Activated T-cell treated with anti-CD3 and anti-CD28 coated beads, Interleukin-2, amount 50 U/mL, for 24 hours (primary cell): ENCODE measurements around the gene CXCR3.
"Not testable (repeated sequence)": the region's sequence is repeated elsewhere in the genome, so short reads cannot be mapped to it uniquely, and the experiment has no call there.

Source experiments
- DNase-seq: peaks from one replicate; pipeline ENCODE4 v3.0.0-alpha.2; 2020
- H3K27ac Mint-ChIP-seq: 2 replicates; pipeline ENCODE4 v1.8.0; 2020; ENCODE audit warnings: mild to moderate bottlenecking, mixed read lengths
- H3K27me3 Mint-ChIP-seq: 2 replicates; pipeline ENCODE4 v1.8.0; 2020; ENCODE audit warnings: mixed read lengths
- H3K36me3 Mint-ChIP-seq: 2 replicates; pipeline ENCODE4 v1.8.0; 2020; ENCODE audit warnings: low read depth, mixed read lengths
- H3K4me1 Mint-ChIP-seq: 2 replicates; pipeline ENCODE4 v1.8.0; 2020; ENCODE audit warnings: low read depth, mixed read lengths
- H3K4me3 Mint-ChIP-seq: 2 replicates; pipeline ENCODE4 v1.8.0; 2020; ENCODE audit warnings: mild to moderate bottlenecking, moderate library complexity, mixed read lengths
- H3K9me3 Mint-ChIP-seq: 2 replicates; pipeline ENCODE4 v1.8.0; 2020; ENCODE audit warnings: mixed read lengths

CXCR3 gene

GRCh38 chrX:71653344-71653743, 35.0 kb upstream of the CXCR3 start:
- Mint-ChIP-seq H3K27me3 (peaks cover 43% of the 10 kb centered on the region), H3K27ac (no peak overlapping the region)

GRCh38 chrX:71652405-71652804, 34.1 kb upstream of the CXCR3 start:
- no peaks in the 10 kb centered on the region for H3K36me3 Mint-ChIP-seq
- H3K27me3 Mint-ChIP-seq = peaks cover 38% of the 10 kb centered on the region
- H3K4me3 Mint-ChIP-seq = no peak overlapping the region
- DNase-seq = no peak
- peaks cover 20% of the 10 kb centered on the region for H3K4me1 Mint-ChIP-seq
- H3K9me3 Mint-ChIP-seq = no peaks in the 10 kb centered on the region
- no peak overlapping the region for H3K27ac Mint-ChIP-seq

More at GRCh38 chrX:71653344-71653743, 35.0 kb upstream of the CXCR3 start:
- H3K4me3 Mint-ChIP-seq = no peak overlapping the region
- no peaks in the 10 kb centered on the region for H3K9me3 Mint-ChIP-seq
- H3K4me1 Mint-ChIP-seq = peaks cover 20% of the 10 kb centered on the region
- H3K36me3 Mint-ChIP-seq = no peaks in the 10 kb centered on the region
- no peak for DNase-seq

- no peak overlapping the region for H3K27ac Mint-ChIP-seq
- no peak for DNase-seq
These were observed 32.1 kb upstream of the CXCR3 start for GRCh38 chrX:71650333-71650969.

GRCh38 chrX:71644406-71644805, 26.1 kb upstream of the CXCR3 start:
- H3K27ac Mint-ChIP-seq, H3K4me3 Mint-ChIP-seq, DNase-seq, H3K9me3 Mint-ChIP-seq, H3K4me1 Mint-ChIP-seq, H3K36me3 Mint-ChIP-seq: not testable (repeated sequence)
- H3K27me3 Mint-ChIP-seq = peaks cover 15% of the 10 kb centered on the region

More at GRCh38 chrX:71650333-71650969, 32.1 kb upstream of the CXCR3 start:
- Mint-ChIP-seq H3K27me3 (peaks cover 23% of the 10 kb centered on the region), H3K4me1 (peaks cover 20% of the 10 kb centered on the region), H3K36me3 (no peaks in the 10 kb centered on the region), H3K4me3 (no peak overlapping the region), H3K9me3 (no peaks in the 10 kb centered on the region)

GRCh38 chrX:71640002-71640401, 21.7 kb upstream of the CXCR3 start:
- Mint-ChIP-seq H3K4me1 (peaks cover 17% of the 10 kb centered on the region), H3K27ac (no peak overlapping the region), H3K9me3 (no peaks in the 10 kb centered on the region), H3K27me3 (peaks cover 9% of the 10 kb centered on the region), H3K36me3 (no peaks in the 10 kb centered on the region), H3K4me3 (no peak overlapping the region)
- DNase-seq = no peak

- peaks cover 17% of the 10 kb centered on the region for H3K4me1 Mint-ChIP-seq
- no peak overlapping the region for H3K4me3 Mint-ChIP-seq
These were observed 20.1 kb upstream of the CXCR3 start for GRCh38 chrX:71638409-71638808.

GRCh38 chrX:71637848-71638247, 19.5 kb upstream of the CXCR3 start:
- H3K4me1 Mint-ChIP-seq = peaks cover 17% of the 10 kb centered on the region
- H3K27ac Mint-ChIP-seq = no peak overlapping the region
- peaks cover 5% of the 10 kb centered on the region for H3K27me3 Mint-ChIP-seq
- DNase-seq = no peak
- H3K4me3 Mint-ChIP-seq = no peak overlapping the region
- H3K36me3 Mint-ChIP-seq = no peaks in the 10 kb centered on the region
- no peaks in the 10 kb centered on the region for H3K9me3 Mint-ChIP-seq

More at GRCh38 chrX:71638409-71638808, 20.1 kb upstream of the CXCR3 start:
- no peak overlapping the region for H3K27ac Mint-ChIP-seq
- no peaks in the 10 kb centered on the region for H3K36me3 Mint-ChIP-seq
- no peak for DNase-seq
- peaks cover 9% of the 10 kb centered on the region for H3K27me3 Mint-ChIP-seq
- H3K9me3 Mint-ChIP-seq = no peaks in the 10 kb centered on the region

GRCh38 chrX:71637253-71637618, 18.9 kb upstream of the CXCR3 start:
- H3K4me3 Mint-ChIP-seq = no peak overlapping the region
- no peaks in the 10 kb centered on the region for H3K9me3 Mint-ChIP-seq

GRCh38 chrX:71636438-71637252, 18.3 kb upstream of the CXCR3 start:
- Mint-ChIP-seq H3K4me3 (no peak overlapping the region), H3K9me3 (no peaks in the 10 kb centered on the region), H3K36me3 (no peaks in the 10 kb centered on the region), H3K27ac (peak overlapping the region; percentile 68), H3K27me3 (peaks cover 6% of the 10 kb centered on the region), H3K4me1 (peaks cover 17% of the 10 kb centered on the region)
- DNase-seq = no peak

More at GRCh38 chrX:71637253-71637618, 18.9 kb upstream of the CXCR3 start:
- Mint-ChIP-seq H3K27ac (peak overlapping the region; percentile 68), H3K36me3 (no peaks in the 10 kb centered on the region), H3K27me3 (peaks cover 6% of the 10 kb centered on the region), H3K4me1 (peaks cover 17% of the 10 kb centered on the region)
- DNase-seq = no peak

GRCh38 chrX:71634366-71634765, 16.1 kb upstream of the CXCR3 start:
- Mint-ChIP-seq H3K4me3 (no peak overlapping the region), H3K27ac (no peak overlapping the region), H3K9me3 (no peaks in the 10 kb centered on the region), H3K4me1 (peaks cover 17% of the 10 kb centered on the region), H3K27me3 (peaks cover 6% of the 10 kb centered on the region), H3K36me3 (no peaks in the 10 kb centered on the region)
- DNase-seq = no peak

GRCh38 chrX:71632923-71633657, 14.8 kb upstream of the CXCR3 start:
- no peak for DNase-seq
- Mint-ChIP-seq H3K4me3 (no peak overlapping the region), H3K27me3 (peaks cover 9% of the 10 kb centered on the region), H3K4me1 (peaks cover 19% of the 10 kb centered on the region), H3K9me3 (no peaks in the 10 kb centered on the region), H3K36me3 (no peaks in the 10 kb centered on the region), H3K27ac (no peak overlapping the region)

GRCh38 chrX:71629467-71629866, 11.2 kb upstream of the CXCR3 start:
- peaks cover 10% of the 10 kb centered on the region for H3K4me1 Mint-ChIP-seq
- H3K9me3 Mint-ChIP-seq = no peaks in the 10 kb centered on the region
- peaks cover 16% of the 10 kb centered on the region for H3K27me3 Mint-ChIP-seq
- no peak overlapping the region for H3K27ac Mint-ChIP-seq
- DNase-seq = no peak
- no peak overlapping the region for H3K4me3 Mint-ChIP-seq
- H3K36me3 Mint-ChIP-seq = no peaks in the 10 kb centered on the region

GRCh38 chrX:71627588-71628404, 9.5 kb upstream of the CXCR3 start:
- Mint-ChIP-seq H3K36me3 (peaks cover under 1% of the 10 kb centered on the region), H3K9me3 (no peaks in the 10 kb centered on the region), H3K27ac (no peak overlapping the region), H3K4me3 (no peak overlapping the region), H3K4me1 (peaks cover 26% of the 10 kb centered on the region), H3K27me3 (peaks cover 21% of the 10 kb centered on the region)
- peak; percentile 17 for DNase-seq

GRCh38 chrX:71626576-71626975, 8.3 kb upstream of the CXCR3 start:
- Mint-ChIP-seq H3K27me3 (peaks cover 20% of the 10 kb centered on the region), H3K4me1 (peaks cover 38% of the 10 kb centered on the region), H3K27ac (no peak overlapping the region), H3K4me3 (no peak overlapping the region), H3K36me3 (peaks cover 3% of the 10 kb centered on the region), H3K9me3 (no peaks in the 10 kb centered on the region)
- peak; percentile 28 for DNase-seq
